DMS153 treated with DMSO at 0.1 percent for 48 hours (cell line): ENCODE results near the gene MGLL.
A peak's percentile ranks its signal among the peaks of the same experiment; 100 is the strongest.

Experiments used
- DNase-seq: peaks from one replicate; lab custom pipeline; 2025; ENCODE audit not compliant: unreplicated experiment; lab: John Stamatoyannopoulos, UW

Gene MGLL

GRCh38 chr3:127760361-127760760, 62.0 kb downstream of the MGLL start:
- DNase-seq = no peak

- DNase-seq = no peak
These were observed 62.5 kb downstream of the MGLL start for GRCh38 chr3:127759826-127760225.

DNA sequence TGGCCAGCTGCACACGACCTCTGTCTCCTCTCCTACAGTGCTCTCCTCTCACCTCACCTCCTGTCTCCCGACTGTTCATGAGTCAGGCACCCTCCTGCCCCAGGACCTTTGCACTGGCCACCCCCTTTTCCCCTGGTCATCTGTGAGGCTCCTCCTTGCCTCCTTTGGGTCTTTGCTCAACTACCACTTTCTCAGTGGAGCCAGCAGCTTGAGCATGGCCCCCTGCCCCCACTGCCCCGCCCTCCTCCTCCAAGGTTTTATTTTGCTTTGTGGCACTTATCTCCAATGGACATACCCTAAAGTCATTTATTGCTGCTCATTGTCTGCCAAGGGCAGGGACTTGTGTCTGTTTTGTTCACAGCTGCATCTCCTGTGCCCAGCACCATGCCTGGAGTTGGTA, 64.3 kb downstream of the MGLL start:
- no peak for DNase-seq

DNA sequence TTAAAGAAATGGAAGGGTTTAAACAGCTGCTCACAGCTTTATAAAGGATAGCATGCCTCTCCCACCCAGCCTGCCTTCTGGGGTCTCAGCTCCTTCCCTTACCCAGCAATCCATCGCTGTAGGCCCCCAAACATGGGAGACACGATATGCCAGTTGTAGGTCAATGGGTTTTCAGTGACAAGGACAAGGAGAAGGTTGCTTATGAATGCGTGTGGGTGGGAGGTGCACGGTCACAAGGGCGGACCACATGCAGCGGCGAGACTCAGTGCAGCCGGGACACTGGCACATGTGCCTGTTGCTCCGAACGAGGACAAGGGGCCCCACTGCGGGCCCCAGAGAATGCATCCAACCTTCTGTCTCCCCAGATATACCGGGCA, 67.0 kb downstream of the MGLL start:
- DNase-seq = no peak

DNA sequence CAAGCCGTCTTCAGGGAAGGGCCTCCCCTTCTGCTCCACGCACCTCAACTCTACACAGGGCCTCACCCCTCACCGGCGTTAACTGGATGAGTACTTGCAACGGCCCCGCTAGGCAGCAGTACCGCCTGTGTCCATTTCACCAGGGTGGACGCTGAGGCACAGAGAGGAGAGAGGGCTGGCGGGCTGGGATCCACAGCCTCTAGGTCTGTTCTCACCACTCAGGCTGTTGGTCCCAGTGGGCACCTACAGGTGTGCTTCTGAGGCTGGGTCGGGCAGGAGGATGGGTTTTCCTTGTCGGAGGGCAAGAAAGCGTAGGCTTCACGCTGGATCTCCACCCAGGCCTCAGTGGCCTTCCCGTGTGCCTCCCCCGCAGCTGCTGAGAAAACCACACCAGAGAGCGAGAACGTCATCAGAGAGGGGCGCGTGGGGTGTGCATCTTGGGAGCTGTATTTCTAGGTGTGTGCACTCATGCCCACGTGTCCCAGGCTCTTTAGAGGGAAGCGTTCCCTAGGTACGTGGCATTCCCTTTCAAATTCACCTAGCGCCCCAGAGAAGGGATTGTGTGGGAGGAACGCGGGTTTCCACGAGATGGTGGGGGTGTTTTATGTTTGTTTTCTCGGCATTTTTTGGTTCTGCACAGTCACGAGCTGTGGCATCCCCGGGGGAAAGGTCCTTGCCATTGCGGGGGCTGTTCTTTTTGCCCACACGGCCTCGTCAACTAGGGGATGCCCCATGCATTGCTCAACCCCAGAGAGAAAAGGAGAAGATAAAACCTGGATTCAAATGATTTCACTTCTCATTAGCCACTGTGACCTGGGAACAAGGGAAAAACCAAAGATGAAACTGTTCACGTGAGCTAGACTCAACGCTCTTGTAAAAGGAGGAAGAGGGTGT, 67.7 kb downstream of the MGLL start:
- no peak for DNase-seq

DNA sequence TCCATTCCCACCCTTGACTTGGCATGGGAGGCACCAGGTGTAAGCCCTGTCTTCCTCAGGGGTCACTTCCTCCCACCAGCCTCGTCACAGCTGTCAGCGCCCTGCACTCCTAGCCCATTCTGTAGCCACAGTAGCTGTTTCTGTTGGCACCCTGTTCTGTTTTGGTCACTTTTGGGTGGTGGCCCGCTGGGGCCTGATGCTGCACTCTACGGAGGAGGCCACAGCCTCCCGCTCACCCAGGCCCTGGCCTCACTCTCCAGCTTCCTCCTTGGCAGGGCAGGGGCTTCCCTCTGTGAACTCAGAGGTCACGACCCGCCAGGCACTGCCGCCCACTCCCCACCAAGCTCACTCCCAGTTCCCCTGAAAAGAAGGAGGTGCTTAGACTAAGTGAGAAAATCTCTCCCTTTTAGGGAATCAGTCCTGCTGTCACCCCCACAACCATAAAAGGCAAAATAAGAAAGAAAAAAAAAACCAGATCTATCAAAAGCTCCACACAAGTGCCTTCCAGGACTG, 68.4 kb downstream of the MGLL start:
- DNase-seq = no peak

GRCh38 chr3:127753338-127753737, 69.0 kb downstream of the MGLL start:
- DNase-seq = no peak

DNA sequence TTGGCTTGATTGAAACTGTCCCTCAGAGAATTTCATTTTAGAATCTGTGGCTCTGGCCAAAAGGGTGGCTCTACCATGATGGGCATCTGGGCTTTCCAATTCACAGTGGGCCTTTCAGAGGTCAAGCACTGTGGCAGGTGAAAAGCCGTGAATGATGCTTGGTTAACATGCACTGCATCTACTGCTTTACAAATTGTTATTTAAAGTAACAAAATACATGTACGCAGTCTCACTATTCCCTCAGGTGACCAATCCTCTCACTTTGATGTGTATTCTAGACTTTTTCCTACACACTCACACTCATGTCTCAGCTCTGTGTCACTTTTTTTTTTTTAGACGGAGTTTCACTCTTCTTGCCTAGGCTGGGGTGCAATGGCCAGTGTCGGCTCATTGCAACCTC, 70.5 kb downstream of the MGLL start:
- DNase-seq = no peak

GRCh38 chr3:127751163-127751621, 71.1 kb downstream of the MGLL start:
- no peak for DNase-seq

- DNase-seq = no peak
These were observed 71.9 kb downstream of the MGLL start for GRCh38 chr3:127750226-127751031.

DNA sequence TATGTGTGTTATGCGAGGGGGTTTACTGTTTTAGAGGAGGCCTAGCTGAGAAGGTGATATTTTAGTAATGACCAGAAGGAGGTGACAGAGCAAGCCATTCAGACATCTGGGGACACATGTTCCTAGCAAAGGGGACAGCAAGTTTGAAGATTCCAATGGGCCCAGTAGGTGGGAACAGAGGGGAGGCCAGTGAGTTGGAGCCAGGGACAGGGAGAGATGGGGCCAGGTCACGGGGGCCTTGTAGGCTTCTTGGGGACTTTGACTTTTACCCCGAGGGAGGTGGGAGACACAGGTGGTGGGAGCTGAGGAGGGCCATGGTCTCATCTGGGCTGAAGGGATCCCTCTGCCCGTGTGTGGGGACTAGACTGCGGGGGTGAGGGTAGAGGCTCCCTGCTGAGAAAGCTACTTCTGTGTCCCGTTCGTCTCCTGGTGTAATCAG, 72.5 kb downstream of the MGLL start:
- no peak for DNase-seq

DNA sequence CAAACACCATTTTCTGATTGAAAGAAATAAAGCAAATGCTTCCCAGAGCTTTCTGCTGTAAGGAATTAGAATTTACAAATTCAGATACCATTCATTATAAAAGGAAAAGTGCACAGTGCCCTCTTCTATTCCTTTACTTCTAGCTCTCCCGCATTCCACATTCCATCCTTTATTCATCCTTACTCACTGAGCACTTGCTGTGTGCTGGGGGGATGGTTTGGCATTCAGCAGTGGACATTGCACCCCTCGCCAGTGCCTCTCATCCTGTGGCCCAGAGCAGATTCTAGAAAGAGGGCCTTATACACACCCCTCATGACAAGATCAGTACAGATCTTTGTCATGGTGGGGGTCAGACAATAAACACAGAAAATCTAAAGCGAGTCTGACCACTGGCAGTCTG, 73.0 kb downstream of the MGLL start:
- no peak for DNase-seq

DNA sequence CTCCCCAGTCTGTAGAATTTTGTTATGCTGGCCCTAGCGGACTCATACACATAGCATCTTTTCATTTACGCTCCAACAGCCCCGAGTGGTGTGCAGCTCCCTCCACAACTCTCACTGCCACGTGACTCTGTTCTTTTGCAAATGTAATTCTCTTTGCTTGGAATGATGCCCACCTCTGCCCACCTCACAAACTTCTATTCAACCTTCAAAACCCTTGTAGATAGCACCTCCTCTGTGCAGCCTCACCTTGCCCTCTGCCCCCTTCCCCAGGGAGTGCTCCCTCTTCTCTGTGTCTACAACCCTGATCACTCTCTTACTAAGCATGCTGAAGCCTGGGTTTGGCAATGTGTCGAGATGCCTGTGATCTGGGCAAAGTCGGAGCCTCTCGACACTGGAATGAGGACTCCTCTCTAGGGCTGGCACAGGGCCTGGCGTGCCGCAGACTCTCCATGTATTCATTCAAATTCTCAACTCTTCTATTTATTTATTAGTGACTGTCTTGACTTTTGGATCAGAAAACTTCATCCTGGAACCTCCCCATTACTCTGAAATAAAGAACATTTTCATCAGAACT, 73.5 kb downstream of the MGLL start:
- no peak for DNase-seq

- DNase-seq = peak; percentile 15
These were observed 74.4 kb downstream of the MGLL start for GRCh38 chr3:127747751-127748521.

DNA sequence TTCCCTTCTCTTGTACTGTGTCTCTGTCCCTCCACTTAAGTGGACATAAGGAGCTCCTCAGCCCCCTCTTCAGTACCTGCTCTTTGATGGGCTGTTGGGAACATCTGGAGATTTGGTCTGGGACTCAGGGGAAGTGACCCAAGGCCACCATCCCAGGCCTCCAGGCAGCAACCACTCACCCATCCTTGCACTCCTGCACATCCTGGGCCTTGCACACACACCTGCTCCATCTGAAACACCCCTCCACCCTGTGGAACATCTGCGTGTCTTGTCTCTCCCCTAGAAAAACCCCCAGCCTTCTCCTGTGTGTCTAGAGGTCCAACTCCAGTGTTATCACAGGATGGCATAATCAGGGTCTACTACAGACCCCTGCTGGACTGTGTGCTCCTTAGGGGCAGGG, 75.2 kb downstream of the MGLL start:
- DNase-seq = no peak

- no peak for DNase-seq
These were observed 75.8 kb downstream of the MGLL start for GRCh38 chr3:127746400-127747057.

DNA sequence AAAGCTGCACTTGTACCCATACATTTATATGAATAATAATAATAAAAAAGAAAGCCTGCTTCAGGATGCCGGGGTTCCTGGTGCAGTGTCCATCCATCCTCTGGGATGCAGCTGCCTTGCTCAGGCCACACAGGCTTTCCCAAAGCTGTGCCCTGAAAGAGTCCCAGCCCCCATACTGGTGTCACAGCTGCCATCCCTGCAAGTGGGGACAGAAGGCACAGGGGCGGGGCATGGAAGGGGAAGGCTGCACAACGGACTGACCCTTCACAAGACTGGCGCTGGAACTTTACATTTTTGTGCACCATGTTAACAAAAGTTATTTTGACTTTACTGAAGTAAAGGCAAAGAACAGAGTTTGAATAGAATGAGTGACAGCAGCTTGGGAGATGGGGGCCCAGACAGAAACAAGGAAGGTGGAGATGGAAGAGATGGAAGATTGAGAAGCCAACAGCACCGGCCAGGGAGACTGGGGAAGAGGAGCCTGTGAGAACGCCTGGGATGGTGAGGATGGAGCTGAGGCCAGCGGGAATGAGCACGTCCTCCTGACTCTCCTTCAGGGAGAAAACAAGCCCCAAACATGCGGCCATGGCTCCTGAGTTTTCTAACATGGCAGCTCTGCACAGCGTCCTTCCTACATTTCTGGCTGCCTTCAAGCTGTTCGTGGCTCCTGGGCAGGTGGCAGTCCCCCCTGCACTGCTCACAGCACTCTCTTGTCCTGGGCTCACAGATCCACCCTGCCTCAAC, 76.5 kb downstream of the MGLL start:
- no peak for DNase-seq

GRCh38 chr3:127744875-127745274, 77.4 kb downstream of the MGLL start:
- no peak for DNase-seq

GRCh38 chr3:127744253-127744815, 78.0 kb downstream of the MGLL start:
- no peak for DNase-seq
